Measurements from ENCODE around the gene CDK5RAP1. TPM values are rescaled to one million over a fixed set of nuclear protein-coding genes. Genes with fewer than 3 reads are reported as not detected.
"Not testable (repeated sequence)": the region's sequence is repeated elsewhere in the genome, so short reads cannot be mapped to it uniquely, and the experiment has no call there.

CDK5RAP1 gene
- total RNA-seq, 2 donors from 2014 or later, result 37.1 to 59.6 TPM

GRCh38 chr20:33408716-33409654 is 7.7 kb upstream of the CDK5RAP1 start:
- no peaks in the 10 kb centered on the region for H3K9me3 Mint-ChIP-seq
- H3K36me3 Mint-ChIP-seq, result no peaks in the 10 kb centered on the region
- no peak for ATAC-seq
- no peaks in the 10 kb centered on the region for H3K27me3 Mint-ChIP-seq
- DNase-seq (ENCODE audit: low spot score), result peak; percentile 44
- H3K27ac Mint-ChIP-seq, result no peak overlapping the region
- H3K4me3 Mint-ChIP-seq, result no peak overlapping the region
- no peaks in the 10 kb centered on the region for H3K4me1 Mint-ChIP-seq (ENCODE audit: low read depth in 2 of 2)

DNA sequence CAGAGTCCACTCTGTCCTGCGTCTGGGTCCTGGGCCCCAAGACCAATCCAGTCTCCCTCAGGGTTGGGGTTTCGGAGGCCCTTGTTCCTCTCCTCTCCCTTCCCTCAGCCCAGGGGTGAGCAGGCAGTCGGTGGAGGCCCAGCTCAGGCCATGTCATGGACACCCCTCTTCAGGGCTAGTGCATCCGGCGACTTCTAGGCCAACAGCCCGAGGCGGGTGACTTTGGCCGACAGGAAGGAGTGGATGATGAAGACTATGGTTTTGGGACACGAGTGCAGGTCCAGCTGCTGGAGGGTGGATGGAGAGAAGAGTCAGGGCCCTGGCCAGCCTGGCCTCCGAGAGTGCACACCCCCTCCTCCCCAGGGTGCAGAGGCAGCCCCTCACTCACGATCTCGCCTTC is 7.0 kb upstream of the CDK5RAP1 start:
- ATAC-seq, result peak in 1 of 2 donors; percentile 31
- no peaks in the 10 kb centered on the region for H3K4me1 Mint-ChIP-seq (ENCODE audit: low read depth in 2 of 2)
- H3K36me3 Mint-ChIP-seq, result no peaks in the 10 kb centered on the region
- H3K4me3 Mint-ChIP-seq, result no peak overlapping the region
- H3K27me3 Mint-ChIP-seq, result no peaks in the 10 kb centered on the region
- H3K27ac Mint-ChIP-seq, result no peak overlapping the region
- no peaks in the 10 kb centered on the region for H3K9me3 Mint-ChIP-seq
- DNase-seq (ENCODE audit: low spot score), result peak; percentile 29

DNA sequence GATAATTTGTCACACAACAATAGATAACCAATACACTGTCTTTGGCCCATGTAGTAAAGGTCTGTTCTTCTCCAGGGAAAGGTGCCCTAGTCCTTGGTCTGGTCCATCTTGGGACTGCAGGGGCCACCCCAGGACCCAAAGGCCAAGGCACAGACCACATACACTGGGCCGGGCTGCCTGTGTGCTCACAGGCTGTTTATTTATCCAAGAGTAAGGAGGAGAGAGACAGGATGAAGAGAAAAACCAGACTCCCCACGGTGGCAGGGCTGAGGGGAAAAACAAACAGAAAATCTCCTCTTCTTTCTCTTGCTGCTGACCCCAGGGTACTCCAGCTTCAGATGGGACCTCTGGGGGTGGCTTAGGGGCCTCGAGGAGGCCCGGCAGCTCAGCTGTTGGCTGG is 6.5 kb upstream of the CDK5RAP1 start:
- Mint-ChIP-seq H3K27me3 (no peaks in the 10 kb centered on the region), H3K9me3 (no peaks in the 10 kb centered on the region), H3K27ac (no peak overlapping the region), H3K36me3 (no peaks in the 10 kb centered on the region), H3K4me1 (ENCODE audit: low read depth in 2 of 2) (no peaks in the 10 kb centered on the region), H3K4me3 (no peak overlapping the region)
- DNase-seq (ENCODE audit: low spot score) (no peak), ATAC-seq (no peak)

DNA sequence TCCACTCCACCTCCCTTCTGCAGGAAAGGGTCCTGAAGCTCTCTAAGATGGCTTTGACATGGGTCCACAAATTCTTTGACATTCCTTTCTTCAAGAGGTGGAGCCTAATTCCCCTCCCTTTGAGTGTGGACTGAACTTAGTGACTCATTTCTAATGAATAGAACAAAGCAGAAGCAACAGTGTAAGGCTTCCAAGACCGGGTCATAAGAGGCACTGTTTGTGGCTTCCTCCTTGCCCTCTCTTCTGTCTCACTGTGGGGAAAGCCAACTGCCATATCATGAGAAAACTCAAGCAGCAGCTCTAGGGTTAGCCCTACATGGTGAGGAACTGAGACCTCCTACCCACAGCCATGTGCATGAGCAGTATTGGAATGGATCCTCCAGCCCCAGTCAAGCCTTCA is 5.9 kb upstream of the CDK5RAP1 start:
- H3K27ac Mint-ChIP-seq, result no peak overlapping the region

DNA sequence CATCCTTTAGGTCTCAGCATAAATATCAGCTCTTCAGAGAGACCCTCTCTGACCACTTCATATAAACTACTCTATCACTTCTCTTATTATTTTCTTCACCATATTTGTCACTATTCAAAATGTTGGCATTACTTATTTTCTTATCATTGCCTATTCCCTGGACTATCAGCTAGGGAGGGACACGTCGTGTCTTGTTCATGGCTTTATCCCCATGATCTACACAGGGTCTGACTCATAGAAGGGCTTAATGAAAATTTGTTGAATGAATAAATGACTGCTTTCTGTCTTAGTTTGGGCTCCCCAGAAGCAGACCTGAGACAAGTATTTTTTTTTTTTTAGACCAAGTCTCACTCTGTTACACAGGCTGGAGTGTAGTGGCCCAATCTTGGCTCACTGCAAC is 3.0 kb upstream of the CDK5RAP1 start:
- Mint-ChIP-seq H3K27ac (no peak overlapping the region), H3K27me3 (no peaks in the 10 kb centered on the region), H3K36me3 (no peaks in the 10 kb centered on the region), H3K4me3 (no peak overlapping the region), H3K9me3 (no peaks in the 10 kb centered on the region), H3K4me1 (ENCODE audit: low read depth in 2 of 2) (peaks cover 21 to 24% of the 10 kb centered on the region in 2 donors)
- ATAC-seq, result no peak
- DNase-seq (ENCODE audit: low spot score), result no peak

More for the DNA sequence above, 5.9 kb upstream of the CDK5RAP1 start:
- DNase-seq (ENCODE audit: low spot score), result no peak
- no peaks in the 10 kb centered on the region for H3K27me3 Mint-ChIP-seq
- H3K36me3 Mint-ChIP-seq, result no peaks in the 10 kb centered on the region
- no peaks in the 10 kb centered on the region for H3K9me3 Mint-ChIP-seq
- no peak overlapping the region for H3K4me3 Mint-ChIP-seq
- peaks cover 4 to 5% of the 10 kb centered on the region in 2 donors for H3K4me1 Mint-ChIP-seq (ENCODE audit: low read depth in 2 of 2)
- ATAC-seq, result no peak

GRCh38 chr20:33401921-33402369 is 626 bp upstream of the CDK5RAP1 start:
- Mint-ChIP-seq H3K27ac (peak overlapping the region; percentile 79 to 91), H3K27me3 (no peaks in the 10 kb centered on the region), H3K9me3 (no peaks in the 10 kb centered on the region), H3K36me3 (no peaks in the 10 kb centered on the region), H3K4me1 (ENCODE audit: low read depth in 2 of 2) (peaks cover 33 to 34% of the 10 kb centered on the region in 2 donors), H3K4me3 (peak overlapping the region; percentile 93)
- DNase-seq (ENCODE audit: low spot score) (no peak), ATAC-seq (no peak)

DNA sequence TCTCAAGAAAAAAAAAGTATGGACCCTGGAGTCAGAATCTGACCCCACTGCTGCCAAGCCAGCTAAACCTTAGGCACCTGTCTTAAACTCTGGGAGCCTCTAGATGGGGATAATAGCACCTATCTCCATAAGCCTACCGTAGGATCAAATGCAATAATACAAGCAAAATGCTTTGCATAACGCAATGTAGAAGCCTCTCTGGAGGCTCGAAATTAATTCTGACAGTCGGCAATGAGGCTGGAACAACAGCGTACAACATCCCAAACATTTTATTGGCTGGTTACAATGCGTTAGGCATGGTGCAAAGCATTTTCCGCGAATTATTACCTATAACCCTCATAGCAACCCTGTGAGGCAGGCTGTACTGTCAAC is 521 bp downstream of the CDK5RAP1 start:
- H3K27me3 Mint-ChIP-seq, result no peaks in the 10 kb centered on the region
- DNase-seq (ENCODE audit: low spot score) (no peak), ATAC-seq (no peak)
- peaks cover 33 to 38% of the 10 kb centered on the region in 2 donors for H3K4me1 Mint-ChIP-seq (ENCODE audit: low read depth in 2 of 2)
- peak overlapping the region; percentile 93 for H3K4me3 Mint-ChIP-seq
- peak overlapping the region; percentile 79 to 91 for H3K27ac Mint-ChIP-seq
- H3K9me3 Mint-ChIP-seq, result no peaks in the 10 kb centered on the region
- no peaks in the 10 kb centered on the region for H3K36me3 Mint-ChIP-seq

DNA sequence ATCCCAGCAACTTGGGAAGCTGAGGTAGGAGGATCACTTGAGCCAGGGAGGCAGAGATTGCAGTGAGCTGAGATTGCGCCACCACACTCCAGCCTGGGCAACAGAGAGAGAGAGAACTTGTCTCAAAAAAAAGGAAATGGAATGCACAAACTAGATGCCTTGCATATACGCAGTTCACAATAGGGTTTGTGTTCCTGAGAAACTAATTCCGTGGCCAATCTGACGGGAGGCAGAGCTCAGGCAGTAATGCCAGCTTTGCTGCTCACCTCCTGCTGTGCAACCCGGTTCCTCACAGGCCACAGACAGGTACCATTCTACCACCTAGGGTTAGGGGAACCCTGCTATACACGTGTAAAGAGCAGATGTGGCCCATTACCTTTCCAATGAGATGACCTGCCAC is 1.4 kb downstream of the CDK5RAP1 start:
- Mint-ChIP-seq H3K36me3 (peaks cover under 1% of the 10 kb centered on the region), H3K9me3 (no peaks in the 10 kb centered on the region), H3K27ac (peak overlapping the region in 1 of 2 donors; percentile 91), H3K4me1 (ENCODE audit: low read depth in 2 of 2) (peaks cover 33 to 39% of the 10 kb centered on the region in 2 donors), H3K4me3 (peak overlapping the region; percentile 93), H3K27me3 (no peaks in the 10 kb centered on the region)
- no peak for DNase-seq (ENCODE audit: low spot score)
- ATAC-seq, result no peak

DNA sequence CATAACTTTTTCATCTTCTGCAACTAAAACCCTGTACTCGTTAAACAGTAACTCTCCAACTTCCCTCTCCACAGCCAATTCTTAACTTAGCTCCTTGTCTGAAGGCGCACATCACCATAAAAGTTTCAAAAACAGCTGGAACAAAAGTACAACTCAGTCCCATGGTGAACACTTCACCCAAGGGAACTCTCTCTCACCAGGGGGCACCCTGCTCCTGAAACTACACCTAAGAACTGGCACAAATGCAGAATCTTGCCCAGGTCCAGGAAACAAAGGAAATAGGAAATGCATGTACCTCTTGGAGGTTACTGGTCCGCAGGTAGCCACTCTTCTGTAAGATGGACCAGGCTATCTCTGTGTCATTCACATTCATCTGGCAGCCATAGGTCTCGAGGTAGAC is 6.6 kb downstream of the CDK5RAP1 start:
- no peak overlapping the region for H3K4me3 Mint-ChIP-seq
- peaks cover 28% of the 10 kb centered on the region for H3K36me3 Mint-ChIP-seq
- DNase-seq (ENCODE audit: low spot score), result no peak
- peaks cover 16 to 23% of the 10 kb centered on the region in 2 donors for H3K4me1 Mint-ChIP-seq (ENCODE audit: low read depth in 2 of 2)
- H3K9me3 Mint-ChIP-seq, result no peaks in the 10 kb centered on the region
- no peaks in the 10 kb centered on the region for H3K27me3 Mint-ChIP-seq
- peak overlapping the region in 1 of 2 donors; percentile 10 for H3K27ac Mint-ChIP-seq
- ATAC-seq, result no peak

DNA sequence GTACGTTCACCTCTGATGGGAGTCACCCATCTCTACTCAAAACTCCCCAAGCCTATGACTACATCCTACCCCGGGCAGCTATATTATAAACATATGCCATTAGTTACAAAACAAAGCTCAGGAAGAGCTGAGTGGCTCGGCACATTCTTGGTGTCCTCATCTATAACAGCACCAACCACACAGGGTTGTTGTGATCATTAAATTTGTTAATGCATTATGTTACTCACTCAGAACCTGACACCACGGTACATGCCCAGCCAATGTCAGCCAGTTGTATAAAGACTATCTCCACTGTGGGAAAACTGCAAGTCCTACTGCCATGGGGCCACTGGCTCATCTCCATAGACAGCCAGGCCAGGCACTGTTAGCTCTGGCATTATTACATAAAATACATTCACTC is 7.7 kb downstream of the CDK5RAP1 start:
- no peak for DNase-seq (ENCODE audit: low spot score)
- peaks cover 8 to 17% of the 10 kb centered on the region in 2 donors for H3K4me1 Mint-ChIP-seq (ENCODE audit: low read depth in 2 of 2)
- H3K4me3 Mint-ChIP-seq, result no peak overlapping the region

DNA sequence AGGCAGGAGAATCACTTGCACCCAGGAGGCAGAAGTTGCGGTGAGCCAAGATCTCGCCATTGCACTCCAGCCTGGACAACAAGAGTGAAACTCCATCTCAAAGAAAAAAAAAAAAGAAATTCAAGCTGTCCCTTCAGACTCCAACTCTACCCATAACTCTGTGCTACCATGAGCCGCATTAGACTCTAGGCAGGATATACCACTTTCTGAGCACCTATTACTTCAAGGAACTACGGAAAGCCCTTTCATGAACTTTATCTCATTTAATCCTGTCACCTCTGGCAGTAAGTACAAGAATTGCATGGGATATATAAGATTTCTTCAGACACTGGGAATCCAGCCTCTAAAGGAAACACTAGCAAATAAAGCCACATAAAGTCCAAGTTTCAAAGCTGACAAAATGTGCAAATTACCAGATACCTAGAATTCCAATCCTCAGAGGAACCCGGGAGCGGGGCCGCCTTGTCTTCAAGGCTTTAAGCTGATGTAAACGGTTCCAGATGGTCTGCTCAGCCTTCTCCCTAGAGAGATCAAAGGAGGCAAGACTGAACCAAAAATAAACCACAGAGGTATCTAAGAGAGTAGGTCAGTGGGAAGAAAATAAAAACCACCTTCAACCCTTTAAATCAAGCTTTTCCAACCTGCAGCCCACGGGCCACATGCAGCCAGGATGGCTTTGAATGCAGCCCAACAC is 9.4 kb downstream of the CDK5RAP1 start:
- peaks cover 28% of the 10 kb centered on the region for H3K36me3 Mint-ChIP-seq
- H3K27me3 Mint-ChIP-seq, result no peaks in the 10 kb centered on the region
- H3K9me3 Mint-ChIP-seq, result no peaks in the 10 kb centered on the region
- H3K4me3 Mint-ChIP-seq, result no peak overlapping the region
- DNase-seq (ENCODE audit: low spot score), result no peak
- peaks cover 0 to 8% of the 10 kb centered on the region in 2 donors for H3K4me1 Mint-ChIP-seq (ENCODE audit: low read depth in 2 of 2)
- ATAC-seq, result no peak
- H3K27ac Mint-ChIP-seq, result no peak overlapping the region

More for the DNA sequence above, 7.7 kb downstream of the CDK5RAP1 start:
- H3K27me3 Mint-ChIP-seq, result no peaks in the 10 kb centered on the region
- no peaks in the 10 kb centered on the region for H3K9me3 Mint-ChIP-seq
- no peak overlapping the region for H3K27ac Mint-ChIP-seq
- H3K36me3 Mint-ChIP-seq, result peaks cover 28% of the 10 kb centered on the region
- ATAC-seq, result no peak

GRCh38 chr20:33389326-33389725 is 12.0 kb downstream of the CDK5RAP1 start:
- ATAC-seq; H3K4me3 Mint-ChIP-seq; DNase-seq (ENCODE audit: low spot score); H3K27me3 Mint-ChIP-seq; H3K27ac Mint-ChIP-seq; H3K4me1 Mint-ChIP-seq (ENCODE audit: low read depth in 2 of 2); H3K9me3 Mint-ChIP-seq: not testable (repeated sequence)
- peaks cover 21% of the 10 kb centered on the region for H3K36me3 Mint-ChIP-seq

- peaks cover 17% of the 10 kb centered on the region for H3K36me3 Mint-ChIP-seq
- H3K27ac Mint-ChIP-seq, result no peak overlapping the region
- no peak overlapping the region for H3K4me3 Mint-ChIP-seq
- ATAC-seq (no peak), DNase-seq (ENCODE audit: low spot score) (no peak)
- no peaks in the 10 kb centered on the region for H3K4me1 Mint-ChIP-seq (ENCODE audit: low read depth in 2 of 2)
- no peaks in the 10 kb centered on the region for H3K9me3 Mint-ChIP-seq
- no peaks in the 10 kb centered on the region for H3K27me3 Mint-ChIP-seq
Observed at GRCh38 chr20:33388268-33388667, 13.1 kb downstream of the CDK5RAP1 start.

GRCh38 chr20:33387177-33387576 is 14.1 kb downstream of the CDK5RAP1 start:
- Mint-ChIP-seq H3K36me3 (peaks cover 10% of the 10 kb centered on the region), H3K27me3 (no peaks in the 10 kb centered on the region), H3K27ac (no peak overlapping the region), H3K9me3 (no peaks in the 10 kb centered on the region), H3K4me1 (ENCODE audit: low read depth in 2 of 2) (no peaks in the 10 kb centered on the region), H3K4me3 (no peak overlapping the region)
- ATAC-seq, result no peak
- no peak for DNase-seq (ENCODE audit: low spot score)

Measured in natural killer cell treated with Interleukin-12 subunit alpha and Interleukin-12 subunit beta and Interleukin-15 and Interleukin-18, amount 100 ng/mL, for 72 hours (primary cell).